ENCODE measurements around the gene RBM8A.

- no peak for TF ChIP-seq EZH2 (IDR thresholded peaks at IDR 0.05)
- no peak for TF ChIP-seq FOXP2 (optimal IDR thresholded peaks at IDR 0.05; ENCODE audit: control extremely low read depth, extremely low read length, insufficient read depth)
- no peak for TF ChIP-seq POLR2AphosphoS5 (IDR thresholded peaks at IDR 0.05; ENCODE audit: borderline replicate concordance, low read depth, low read length)
These were observed 24.2 kb upstream of the RBM8A start for GRCh38 chr1:145951526-145951925.
